IPS-20b (cell line): ENCODE results near the gene GBE1.

Experiments used
- H3K27ac ChIP-seq: one replicate; pipeline ENCODE4 v1.5.1; 2013; ENCODE audit warnings: low read length
- H3K27me3 ChIP-seq: 2 replicates; pipeline ENCODE4 v1.6.1; 2013; ENCODE audit warnings: mild to moderate bottlenecking, low read length, inconsistent platforms; ENCODE audit not compliant: insufficient read depth
- H3K36me3 ChIP-seq: 2 replicates; pipeline ENCODE4 v1.6.1; 2013; ENCODE audit warnings: low read depth, mild to moderate bottlenecking, inconsistent platforms, low read length, moderate library complexity; ENCODE audit not compliant: insufficient read depth
- H3K4me1 ChIP-seq: 2 replicates; pipeline ENCODE4 v1.6.1; 2013; ENCODE audit warnings: mild to moderate bottlenecking, control low read depth, inconsistent platforms, low read length, moderate library complexity; ENCODE audit not compliant: insufficient read depth
- H3K4me3 ChIP-seq: 2 replicates; pipeline ENCODE4 v1.5.1; 2013; ENCODE audit warnings: mild to moderate bottlenecking, low read length, inconsistent platforms
- H3K9ac ChIP-seq: 2 replicates; pipeline ENCODE4 v1.6.1; 2013; ENCODE audit warnings: low read depth, mild to moderate bottlenecking, inconsistent platforms, low read length, moderate library complexity
- H3K9me3 ChIP-seq: 2 replicates; pipeline ENCODE4 v1.6.1; 2013; ENCODE audit warnings: mild to moderate bottlenecking, low read depth, low read length, inconsistent platforms; ENCODE audit not compliant: insufficient read depth

Gene GBE1

GRCh38 chr3:81658322-81658997, 103.0 kb downstream of the GBE1 start:
- no peak overlapping the region for H3K4me3 ChIP-seq
- H3K27ac ChIP-seq, result no peak overlapping the region
- no peaks in the 10 kb centered on the region for H3K36me3 ChIP-seq
- no peaks in the 10 kb centered on the region for H3K4me1 ChIP-seq
- H3K9me3 ChIP-seq, result no peaks in the 10 kb centered on the region
- H3K9ac ChIP-seq, result no peak overlapping the region
- no peaks in the 10 kb centered on the region for H3K27me3 ChIP-seq

- H3K9ac ChIP-seq, result no peak overlapping the region
- H3K4me1 ChIP-seq, result no peaks in the 10 kb centered on the region
- no peak overlapping the region for H3K27ac ChIP-seq
- no peaks in the 10 kb centered on the region for H3K9me3 ChIP-seq
- no peaks in the 10 kb centered on the region for H3K36me3 ChIP-seq
- no peaks in the 10 kb centered on the region for H3K27me3 ChIP-seq
- H3K4me3 ChIP-seq, result no peak overlapping the region
Measured at GRCh38 chr3:81651139-81651538, 110.3 kb downstream of the GBE1 start.

GRCh38 chr3:81650187-81650586, 111.3 kb downstream of the GBE1 start:
- Histone ChIP-seq H3K27ac (no peak overlapping the region), H3K9ac (no peak overlapping the region), H3K9me3 (no peaks in the 10 kb centered on the region), H3K27me3 (no peaks in the 10 kb centered on the region), H3K4me1 (no peaks in the 10 kb centered on the region), H3K36me3 (no peaks in the 10 kb centered on the region), H3K4me3 (no peak overlapping the region)

- Histone ChIP-seq H3K4me1 (no peaks in the 10 kb centered on the region), H3K36me3 (no peaks in the 10 kb centered on the region), H3K4me3 (no peak overlapping the region), H3K9me3 (no peaks in the 10 kb centered on the region), H3K27me3 (no peaks in the 10 kb centered on the region), H3K9ac (no peak overlapping the region), H3K27ac (no peak overlapping the region)
Measured at GRCh38 chr3:81645248-81645647, 116.2 kb downstream of the GBE1 start.

GRCh38 chr3:81643721-81644120, 117.7 kb downstream of the GBE1 start:
- no peaks in the 10 kb centered on the region for H3K36me3 ChIP-seq
- H3K9ac ChIP-seq, result no peak overlapping the region
- H3K4me3 ChIP-seq, result no peak overlapping the region
- no peak overlapping the region for H3K27ac ChIP-seq
- H3K9me3 ChIP-seq, result no peaks in the 10 kb centered on the region
- no peaks in the 10 kb centered on the region for H3K27me3 ChIP-seq
- H3K4me1 ChIP-seq, result no peaks in the 10 kb centered on the region

GRCh38 chr3:81638480-81638879, 123.0 kb downstream of the GBE1 start:
- no peaks in the 10 kb centered on the region for H3K9me3 ChIP-seq
- H3K27ac ChIP-seq, result no peak overlapping the region
- no peak overlapping the region for H3K9ac ChIP-seq
- H3K4me1 ChIP-seq, result no peaks in the 10 kb centered on the region
- H3K4me3 ChIP-seq, result no peak overlapping the region
- H3K27me3 ChIP-seq, result no peaks in the 10 kb centered on the region
- no peaks in the 10 kb centered on the region for H3K36me3 ChIP-seq

- Histone ChIP-seq H3K27me3 (no peaks in the 10 kb centered on the region), H3K4me1 (no peaks in the 10 kb centered on the region), H3K9ac (no peak overlapping the region)
Measured at GRCh38 chr3:81632659-81633058, 128.8 kb downstream of the GBE1 start.

GRCh38 chr3:81624756-81625155, 136.7 kb downstream of the GBE1 start:
- no peaks in the 10 kb centered on the region for H3K9me3 ChIP-seq
- H3K27me3 ChIP-seq, result no peaks in the 10 kb centered on the region
- H3K4me1 ChIP-seq, result peaks cover 25% of the 10 kb centered on the region
- H3K4me3 ChIP-seq, result no peak overlapping the region
- no peaks in the 10 kb centered on the region for H3K36me3 ChIP-seq
- no peak overlapping the region for H3K9ac ChIP-seq
- no peak overlapping the region for H3K27ac ChIP-seq

More at GRCh38 chr3:81632659-81633058, 128.8 kb downstream of the GBE1 start:
- Histone ChIP-seq H3K36me3 (no peaks in the 10 kb centered on the region), H3K27ac (no peak overlapping the region), H3K9me3 (no peaks in the 10 kb centered on the region), H3K4me3 (no peak overlapping the region)

- H3K36me3 ChIP-seq, result no peaks in the 10 kb centered on the region
- no peaks in the 10 kb centered on the region for H3K27me3 ChIP-seq
- no peak overlapping the region for H3K4me3 ChIP-seq
- no peak overlapping the region for H3K27ac ChIP-seq
- no peaks in the 10 kb centered on the region for H3K9me3 ChIP-seq
- no peak overlapping the region for H3K9ac ChIP-seq
- peaks cover 35% of the 10 kb centered on the region for H3K4me1 ChIP-seq
Measured at GRCh38 chr3:81622395-81622794, 139.1 kb downstream of the GBE1 start.

GRCh38 chr3:81621277-81621676, 140.2 kb downstream of the GBE1 start:
- Histone ChIP-seq H3K27me3 (no peaks in the 10 kb centered on the region), H3K9ac (no peak overlapping the region), H3K9me3 (no peaks in the 10 kb centered on the region), H3K36me3 (no peaks in the 10 kb centered on the region), H3K27ac (peak overlapping the region; percentile 9), H3K4me3 (no peak overlapping the region), H3K4me1 (peaks cover 35% of the 10 kb centered on the region)

- Histone ChIP-seq H3K4me1 (peaks cover 32% of the 10 kb centered on the region), H3K27ac (peak overlapping the region; percentile 9), H3K9ac (no peak overlapping the region), H3K4me3 (peak overlapping the region; percentile 19; the same call in 1 of the 2 replicates), H3K27me3 (no peaks in the 10 kb centered on the region), H3K9me3 (no peaks in the 10 kb centered on the region), H3K36me3 (no peaks in the 10 kb centered on the region)
Measured at GRCh38 chr3:81620849-81621248, 140.6 kb downstream of the GBE1 start.

- Histone ChIP-seq H3K27me3 (no peaks in the 10 kb centered on the region), H3K27ac (no peak overlapping the region), H3K36me3 (no peaks in the 10 kb centered on the region)
Measured at GRCh38 chr3:81612768-81613167, 148.7 kb downstream of the GBE1 start.

More at GRCh38 chr3:81612768-81613167, 148.7 kb downstream of the GBE1 start:
- Histone ChIP-seq H3K4me3 (no peak overlapping the region), H3K9me3 (no peaks in the 10 kb centered on the region), H3K4me1 (no peaks in the 10 kb centered on the region), H3K9ac (no peak overlapping the region)
